Stimulated activated naive CD8-positive, alpha-beta T cell treated with anti-CD3 and anti-CD28 coated beads, Interleukin-15, amount 100 ng/mL, for 72 hours (primary cell): ENCODE results near the gene IGSF10.

Experiments
- ATAC-seq: fragments of 150-1000 bp; cut with Tn5 transposase; 2 replicates; pipeline ENCODE4 v1.10.0; 2021; ENCODE audit warnings: mild to moderate bottlenecking, moderate library complexity
- DNase-seq, 2 donors: peaks; one replicate each; pipeline ENCODE4 v3.0.0; 2021 to 2022
- H3K27ac Mint-ChIP-seq, 2 donors: one replicate each; pipeline ENCODE4 v1.8.0; 2022; ENCODE audit warnings: mild to moderate bottlenecking in 2 of 2, mixed read lengths in 2 of 2, moderate library complexity in 2 of 2
- H3K27me3 Mint-ChIP-seq: one replicate; pipeline ENCODE4 v1.8.0; 2022; ENCODE audit warnings: mixed read lengths
- H3K4me1 Mint-ChIP-seq: one replicate; pipeline ENCODE4 v1.8.0; 2022; ENCODE audit warnings: mild to moderate bottlenecking, mixed read lengths
- H3K4me3 Mint-ChIP-seq, 2 donors: one replicate each; pipeline ENCODE4 v1.8.0; 2022; ENCODE audit warnings: mild to moderate bottlenecking in 2 of 2, mixed read lengths in 2 of 2, moderate library complexity in 1 of 2
- H3K9me3 Mint-ChIP-seq, 2 donors: one replicate each; pipeline ENCODE4 v1.8.0; 2022; ENCODE audit warnings: mixed read lengths in 2 of 2

IGSF10 gene

GRCh38 chr3:151476344-151477018 lies 15.6 kb upstream of the IGSF10 start:
- Mint-ChIP-seq H3K27ac (peak overlapping the region in 1 of 2 donors; percentile 70), H3K4me3 (no peak overlapping the region), H3K27me3 (peaks cover 7% of the 10 kb centered on the region), H3K9me3 (peaks cover 0 to under 1% of the 10 kb centered on the region in 2 donors), H3K4me1 (no peaks in the 10 kb centered on the region)
- no peak for ATAC-seq
- DNase-seq: no peak

GRCh38 chr3:151468284-151468917 lies 7.5 kb upstream of the IGSF10 start:
- H3K4me3 Mint-ChIP-seq: no peak overlapping the region
- ATAC-seq: peak; percentile 68

GRCh38 chr3:151467069-151467468 lies 6.2 kb upstream of the IGSF10 start:
- Mint-ChIP-seq H3K27me3 (peaks cover 12% of the 10 kb centered on the region), H3K9me3 (no peaks in the 10 kb centered on the region), H3K4me3 (no peak overlapping the region), H3K4me1 (no peaks in the 10 kb centered on the region), H3K27ac (no peak overlapping the region)
- DNase-seq (no peak), ATAC-seq (no peak)

More at GRCh38 chr3:151468284-151468917, 7.5 kb upstream of the IGSF10 start:
- H3K27ac Mint-ChIP-seq: no peak overlapping the region
- H3K9me3 Mint-ChIP-seq: no peaks in the 10 kb centered on the region
- peak; percentile 15 to 36 for DNase-seq
- peaks cover 8% of the 10 kb centered on the region for H3K27me3 Mint-ChIP-seq
- H3K4me1 Mint-ChIP-seq: no peaks in the 10 kb centered on the region

- peaks cover 34% of the 10 kb centered on the region for H3K27me3 Mint-ChIP-seq
- no peak overlapping the region for H3K4me3 Mint-ChIP-seq
- H3K27ac Mint-ChIP-seq: no peak overlapping the region
- no peaks in the 10 kb centered on the region for H3K9me3 Mint-ChIP-seq
- ATAC-seq (no peak), DNase-seq (no peak)
- peaks cover 6% of the 10 kb centered on the region for H3K4me1 Mint-ChIP-seq
Measured at GRCh38 chr3:151462991-151463390, 2.1 kb upstream of the IGSF10 start.

GRCh38 chr3:151462278-151462780 lies 1.5 kb upstream of the IGSF10 start:
- no peak for DNase-seq
- Mint-ChIP-seq H3K27me3 (peaks cover 36% of the 10 kb centered on the region), H3K27ac (no peak overlapping the region), H3K9me3 (no peaks in the 10 kb centered on the region), H3K4me1 (peaks cover 6% of the 10 kb centered on the region), H3K4me3 (no peak overlapping the region)
- no peak for ATAC-seq

GRCh38 chr3:151460228-151460627 lies 633 bp downstream of the IGSF10 start:
- Mint-ChIP-seq H3K27me3 (peaks cover 42% of the 10 kb centered on the region), H3K4me3 (peak overlapping the region; percentile 8 to 31)

GRCh38 chr3:151459358-151459757 lies 1.5 kb downstream of the IGSF10 start:
- Mint-ChIP-seq H3K27me3 (peaks cover 39% of the 10 kb centered on the region), H3K4me3 (no peak overlapping the region), H3K4me1 (peaks cover 6% of the 10 kb centered on the region), H3K27ac (no peak overlapping the region), H3K9me3 (no peaks in the 10 kb centered on the region)
- no peak for DNase-seq
- ATAC-seq: no peak

More at GRCh38 chr3:151460228-151460627, 633 bp downstream of the IGSF10 start:
- Mint-ChIP-seq H3K27ac (no peak overlapping the region), H3K4me1 (peaks cover 6% of the 10 kb centered on the region), H3K9me3 (no peaks in the 10 kb centered on the region)
- no peak for ATAC-seq
- DNase-seq: no peak

- no peaks in the 10 kb centered on the region for H3K9me3 Mint-ChIP-seq
- H3K27me3 Mint-ChIP-seq: peaks cover 20% of the 10 kb centered on the region
- no peak overlapping the region for H3K4me3 Mint-ChIP-seq
- H3K4me1 Mint-ChIP-seq: peaks cover 6% of the 10 kb centered on the region
- DNase-seq (no peak), ATAC-seq (no peak)
- no peak overlapping the region for H3K27ac Mint-ChIP-seq
Measured at GRCh38 chr3:151456065-151456464, 4.8 kb downstream of the IGSF10 start.

- H3K27me3 Mint-ChIP-seq: peaks cover 9% of the 10 kb centered on the region
- H3K4me1 Mint-ChIP-seq: no peaks in the 10 kb centered on the region
- H3K4me3 Mint-ChIP-seq: no peak overlapping the region
Measured at GRCh38 chr3:151452841-151453240, 8.0 kb downstream of the IGSF10 start.

GRCh38 chr3:151452368-151452767 lies 8.5 kb downstream of the IGSF10 start:
- no peaks in the 10 kb centered on the region for H3K4me1 Mint-ChIP-seq
- H3K27me3 Mint-ChIP-seq: peaks cover 8% of the 10 kb centered on the region
- H3K27ac Mint-ChIP-seq: peak overlapping the region in 1 of 2 donors; percentile 83
- H3K4me3 Mint-ChIP-seq: no peak overlapping the region
- no peaks in the 10 kb centered on the region for H3K9me3 Mint-ChIP-seq
- DNase-seq (no peak), ATAC-seq (no peak)

More at GRCh38 chr3:151452841-151453240, 8.0 kb downstream of the IGSF10 start:
- H3K27ac Mint-ChIP-seq: peak overlapping the region in 1 of 2 donors; percentile 83
- peak; percentile 26 for ATAC-seq
- H3K9me3 Mint-ChIP-seq: no peaks in the 10 kb centered on the region
- no peak for DNase-seq

- DNase-seq (no peak), ATAC-seq (no peak)
- peaks cover 12% of the 10 kb centered on the region for H3K27me3 Mint-ChIP-seq
- no peak overlapping the region for H3K27ac Mint-ChIP-seq
- no peaks in the 10 kb centered on the region for H3K4me1 Mint-ChIP-seq
- H3K9me3 Mint-ChIP-seq: peaks cover 0 to 6% of the 10 kb centered on the region in 2 donors
- H3K4me3 Mint-ChIP-seq: no peak overlapping the region
Measured at GRCh38 chr3:151446002-151446340, 14.9 kb downstream of the IGSF10 start.

GRCh38 chr3:151445273-151446001 lies 15.4 kb downstream of the IGSF10 start:
- Mint-ChIP-seq H3K9me3 (peaks cover 0 to 6% of the 10 kb centered on the region in 2 donors), H3K4me1 (no peaks in the 10 kb centered on the region), H3K4me3 (no peak overlapping the region), H3K27ac (no peak overlapping the region), H3K27me3 (peaks cover 12% of the 10 kb centered on the region)
- DNase-seq (no peak), ATAC-seq (no peak)

- H3K4me1 Mint-ChIP-seq: no peaks in the 10 kb centered on the region
- no peak overlapping the region for H3K4me3 Mint-ChIP-seq
- ATAC-seq (no peak), DNase-seq (no peak)
- H3K27me3 Mint-ChIP-seq: peaks cover 12% of the 10 kb centered on the region
- peaks cover 0 to 6% of the 10 kb centered on the region in 2 donors for H3K9me3 Mint-ChIP-seq
- no peak overlapping the region for H3K27ac Mint-ChIP-seq
Measured at GRCh38 chr3:151443583-151443982, 17.3 kb downstream of the IGSF10 start.

- H3K4me3 Mint-ChIP-seq: no peak overlapping the region
- no peaks in the 10 kb centered on the region for H3K27me3 Mint-ChIP-seq
- H3K27ac Mint-ChIP-seq: no peak overlapping the region
- ATAC-seq: no peak
- no peaks in the 10 kb centered on the region for H3K4me1 Mint-ChIP-seq
- peaks cover 0 to 5% of the 10 kb centered on the region in 2 donors for H3K9me3 Mint-ChIP-seq
- DNase-seq: no peak
Measured at GRCh38 chr3:151440940-151441339, 19.9 kb downstream of the IGSF10 start.

GRCh38 chr3:151439652-151440125 lies 21.2 kb downstream of the IGSF10 start:
- Mint-ChIP-seq H3K9me3 (no peaks in the 10 kb centered on the region), H3K27me3 (no peaks in the 10 kb centered on the region), H3K4me1 (no peaks in the 10 kb centered on the region), H3K4me3 (no peak overlapping the region), H3K27ac (no peak overlapping the region)
- no peak for DNase-seq
- ATAC-seq: peak; percentile 64

GRCh38 chr3:151437906-151438305 lies 23.0 kb downstream of the IGSF10 start:
- Mint-ChIP-seq H3K4me1 (no peaks in the 10 kb centered on the region), H3K4me3 (no peak overlapping the region), H3K9me3 (no peaks in the 10 kb centered on the region), H3K27ac (no peak overlapping the region), H3K27me3 (no peaks in the 10 kb centered on the region)
- ATAC-seq (no peak), DNase-seq (no peak)
